HepG2 (cell line): ENCODE data around the gene BRD3. TPM values are rescaled to one million over a fixed set of nuclear protein-coding genes. Genes with fewer than 3 reads are reported as not detected.

Source experiments
- ATM ChIP-seq: fragments of 450-650 bp; IDR thresholded peaks from 2 replicates; pipeline ENCODE4 v1.7.1; 2017; ENCODE audit warnings: mild to moderate bottlenecking, borderline replicate concordance
- ATRX ChIP-seq: sonication (generic); formaldehyde crosslinking; IDR thresholded peaks from 2 replicates; pipeline ENCODE4 v1.4.0; 2020; ENCODE audit warnings: missing genetic modification reagents, borderline replicate concordance
- CAMTA2 ChIP-seq: sonication (generic); formaldehyde crosslinking; IDR thresholded peaks from 2 replicates; pipeline ENCODE4 v1.4.0; 2020; ENCODE audit warnings: mild to moderate bottlenecking, missing genetic modification reagents, borderline replicate concordance
- CBX5 ChIP-seq: sonication (generic); formaldehyde crosslinking; IDR thresholded peaks from 2 replicates; pipeline ENCODE4 v1.4.0; 2020; ENCODE audit warnings: missing genetic modification reagents, borderline replicate concordance
- DNMT3B ChIP-seq: conservative IDR thresholded peaks from 2 replicates; pipeline ENCODE4 v1.6.1; 2016; ENCODE audit warnings: missing biosample characterization, control low read depth
- EEA1 ChIP-seq: sonication (generic); formaldehyde crosslinking; IDR thresholded peaks from 2 replicates; pipeline ENCODE4 v1.5.1; 2020; ENCODE audit warnings: mild to moderate bottlenecking, missing genetic modification reagents, borderline replicate concordance
- KDM5B ChIP-seq: sonication (generic); formaldehyde crosslinking; IDR thresholded peaks from 2 replicates; pipeline ENCODE4 v1.4.0; 2020; ENCODE audit warnings: missing genetic modification reagents, mild to moderate bottlenecking, borderline replicate concordance
- KDM6A ChIP-seq: IDR thresholded peaks from 2 replicates; pipeline ENCODE4 v1.6.1; 2016; ENCODE audit warnings: low read depth
- NR2F2 ChIP-seq: IDR thresholded peaks from 2 replicates; pipeline ENCODE4 v1.6.1; 2012; ENCODE audit warnings: low read depth, inconsistent platforms, borderline replicate concordance
- PAX8 ChIP-seq: sonication (generic); formaldehyde crosslinking; IDR thresholded peaks from 2 replicates; pipeline ENCODE4 v1.8.0; 2022; ENCODE audit warnings: mild to moderate bottlenecking, missing genetic modification reagents, borderline replicate concordance
- PRDM4 ChIP-seq: sonication (generic); formaldehyde crosslinking; IDR thresholded peaks from 2 replicates; pipeline ENCODE4 v1.9.0; 2021; ENCODE audit warnings: missing genetic modification reagents, borderline replicate concordance
- RXRB ChIP-seq: IDR thresholded peaks from 2 replicates; pipeline ENCODE4 v1.6.1; 2016; ENCODE audit warnings: borderline replicate concordance, missing genetic modification reagents, missing compliant biosample characterization
- TCF12 ChIP-seq, 2 experiments: fragments of 450-650 bp in 1 of 2; sonication (generic) in 1 of 2; formaldehyde crosslinking in 1 of 2; IDR thresholded peaks; 2 replicates each; pipeline versions ENCODE4 v1.6.1 to v1.8.0; 2017 to 2022; ENCODE audit warnings: antibody characterized with exemption in 1 of 2, mild to moderate bottlenecking in 1 of 2, missing genetic modification reagents in 1 of 2, moderate library complexity in 1 of 2
- TP53 ChIP-seq: sonication (generic); formaldehyde crosslinking; conservative IDR thresholded peaks from 2 replicates; pipeline ENCODE4 v1.4.0; 2020; ENCODE audit warnings: missing genetic modification reagents
- ZBTB49 ChIP-seq: sonication (generic); formaldehyde crosslinking; IDR thresholded peaks from 2 replicates; pipeline ENCODE4 v1.4.0; 2020; ENCODE audit warnings: missing genetic modification reagents, borderline replicate concordance
- ZNF136 ChIP-seq: sonication (generic); formaldehyde crosslinking; IDR thresholded peaks from 2 replicates; pipeline ENCODE4 v1.8.1; 2022; ENCODE audit warnings: low read depth, mild to moderate bottlenecking, moderate library complexity, missing genetic modification reagents
- ZNF337 ChIP-seq: sonication (generic); formaldehyde crosslinking; IDR thresholded peaks from 2 replicates; pipeline ENCODE4 v1.5.1; 2020; ENCODE audit warnings: missing genetic modification reagents, low read depth, mild to moderate bottlenecking, borderline replicate concordance
- ZNF441 ChIP-seq: sonication (generic); formaldehyde crosslinking; IDR thresholded peaks from 2 replicates; pipeline ENCODE4 v1.7.0; 2021; ENCODE audit warnings: missing genetic modification reagents, borderline replicate concordance
- ZNF589 ChIP-seq: sonication (generic); formaldehyde crosslinking; conservative IDR thresholded peaks from 2 replicates; pipeline ENCODE4 v1.8.0; 2022; ENCODE audit warnings: mild to moderate bottlenecking, moderate library complexity, missing genetic modification reagents
- ZNF75D ChIP-seq: sonication (generic); formaldehyde crosslinking; IDR thresholded peaks from 2 replicates; pipeline ENCODE4 v1.8.1; 2023; ENCODE audit warnings: missing genetic modification reagents, mild to moderate bottlenecking, borderline replicate concordance
- ZNF772 ChIP-seq: sonication (generic); formaldehyde crosslinking; IDR thresholded peaks from 2 replicates; pipeline ENCODE4 v1.5.0; 2020; ENCODE audit warnings: mild to moderate bottlenecking, missing genetic modification reagents
- ZNF816 ChIP-seq: sonication (generic); formaldehyde crosslinking; IDR thresholded peaks from 2 replicates; pipeline ENCODE4 v1.8.0; 2022; ENCODE audit warnings: missing genetic modification reagents, mild to moderate bottlenecking, borderline replicate concordance
- ZNF883 ChIP-seq: sonication (generic); formaldehyde crosslinking; IDR thresholded peaks from 2 replicates; pipeline ENCODE4 v1.5.1; 2020; ENCODE audit warnings: mild to moderate bottlenecking, missing genetic modification reagents; ENCODE audit errors: not compliant biosample characterization
- polyA plus RNA-seq, 8 experiments: library from polyadenylated mRNA; depleted of rRNA in 3 of 8; stranded (reverse) in 7 of 8; unstranded in 1 of 8; fragments of >200 nt; fragmentation: Illumina TruSeq in 4 of 8; extraction: Trizol in 4 of 8; gene quantifications; 2 replicates each; pipeline versions ENCODE4 v1.2.1 to v1.2.3, GENCODE V29; 2011 to 2016; ENCODE audit warnings: low read depth in 4 of 8, missing spikeins in 1 of 8, mixed read lengths in 1 of 8; ENCODE audit not compliant: insufficient read depth in 1 of 8
- total RNA-seq, 5 experiments: library from RNA; depleted of rRNA; stranded (reverse); fragments of >200 nt; fragmentation: Illumina TruSeq; extraction: Trizol; gene quantifications; 2 replicates each; pipeline ENCODE4 v1.2.3, GENCODE V29; 2016; ENCODE audit warnings: low read depth in 1 of 5
- TF ChIP-seq, protein P1 (sequence below): sonication (generic); formaldehyde crosslinking; IDR thresholded peaks from 2 replicates; pipeline ENCODE4 v1.4.0; 2020; ENCODE audit warnings: mild to moderate bottlenecking, missing genetic modification reagents

Gene BRD3
- total and polyA plus RNA-seq, 2 of the 13 experiments (the other 11 are each of a cell fraction or from before 2014, with no cell fraction given) = 5.9 to 12.9 TPM

GRCh38 chr9:134057751-134058701 lies 9.8 kb downstream of the BRD3 start (continued):
- no peak; the same call in 1 of the 2 replicates for TF ChIP-seq CBX5
- TF ChIP-seq KDM5B = no peak; the same call in 1 of the 2 replicates
- TF ChIP-seq PAX8 = no peak
- no peak for TF ChIP-seq TCF12 (IDR thresholded peaks at IDR 0.05)
- no peak for TF ChIP-seq TCF12 (CRISPR knock-in tag; IDR thresholded peaks at IDR 0.05)
- TF ChIP-seq KDM6A (CRISPR knock-in tag) = no peak
- TF ChIP-seq EEA1 (CRISPR knock-in tag) = no peak
- 0 out of 2 replicates have a peak, but pooled peaks have one; percentile 25 for TF ChIP-seq ZNF441 (CRISPR knock-in tag)
- no peak for TF ChIP-seq ZBTB49 (CRISPR knock-in tag)
- TF ChIP-seq ZNF337 (CRISPR knock-in tag) = no peak
- peak; percentile 83 for TF ChIP-seq RXRB
- no peak for TF ChIP-seq ZNF816 (CRISPR knock-in tag)
- no peak for TF ChIP-seq PRDM4 (CRISPR knock-in tag)
- TF ChIP-seq ZNF136 = no peak
- TF ChIP-seq TP53 (CRISPR knock-in tag) = no peak
- no peak for TF ChIP-seq ZNF589 (CRISPR knock-in tag)
- TF ChIP-seq, protein P1, sequence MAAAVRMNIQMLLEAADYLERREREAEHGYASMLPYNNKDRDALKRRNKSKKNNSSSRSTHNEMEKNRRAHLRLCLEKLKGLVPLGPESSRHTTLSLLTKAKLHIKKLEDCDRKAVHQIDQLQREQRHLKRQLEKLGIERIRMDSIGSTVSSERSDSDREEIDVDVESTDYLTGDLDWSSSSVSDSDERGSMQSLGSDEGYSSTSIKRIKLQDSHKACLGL = peak; percentile 71; the same call in 1 of the 2 replicates
- no peak for TF ChIP-seq NR2F2
- no peak for TF ChIP-seq ATM
- TF ChIP-seq ATRX (CRISPR knock-in tag) = no peak
- no peak for TF ChIP-seq ZNF75D
- TF ChIP-seq DNMT3B (CRISPR knock-in tag) = no peak
- no peak for TF ChIP-seq ZNF883 (CRISPR knock-in tag)
- no peak for TF ChIP-seq CAMTA2 (CRISPR knock-in tag)
- no peak for TF ChIP-seq ZNF772 (CRISPR knock-in tag)
